HG03521 (cell line): ENCODE results near the gene RELL2.

ENCODE experiments used
- ATAC-seq: cut with Tn5 transposase; IDR thresholded peaks from one replicate; pipeline ENCODE4 v1.9.1; 2021; ENCODE audit warnings: mild to moderate bottlenecking, moderate library complexity; ENCODE audit not compliant: unreplicated experiment

Gene RELL2

GRCh38 chr5:141649056-141649688, 12.4 kb downstream of the RELL2 start:
- ATAC-seq = no peak

GRCh38 chr5:141649972-141650371, 13.2 kb downstream of the RELL2 start:
- ATAC-seq = no peak

GRCh38 chr5:141650851-141651727, 14.3 kb downstream of the RELL2 start, which contains the start of gene FCHSD1:
Gene FCHSD1, minus strand, starts transcription at chr5:141651418. Its CDS starts 50 bp downstream, at chr5:141651368.
- ATAC-seq = peak; percentile 98

GRCh38 chr5:141651728-141652105, 14.9 kb downstream of the RELL2 start:
- ATAC-seq = no peak

GRCh38 chr5:141654298-141654697, 17.5 kb downstream of the RELL2 start:
- ATAC-seq = no peak

- ATAC-seq = no peak
Observed at GRCh38 chr5:141655020-141655419, 18.2 kb downstream of the RELL2 start.

- ATAC-seq = no peak
Observed at GRCh38 chr5:141656396-141656795, 19.6 kb downstream of the RELL2 start.

- ATAC-seq = no peak
Observed at GRCh38 chr5:141657404-141657803, 20.6 kb downstream of the RELL2 start.

GRCh38 chr5:141657937-141658545, 21.2 kb downstream of the RELL2 start:
- peak; percentile 73 for ATAC-seq

- ATAC-seq = no peak
Observed at GRCh38 chr5:141662028-141662427, 25.2 kb downstream of the RELL2 start.

- ATAC-seq = no peak
Observed at GRCh38 chr5:141663506-141663905, 26.7 kb downstream of the RELL2 start.

- ATAC-seq = peak; percentile 97
Observed at GRCh38 chr5:141664733-141665461, 28.1 kb downstream of the RELL2 start.

- no peak for ATAC-seq
Observed at GRCh38 chr5:141665995-141666940, 29.5 kb downstream of the RELL2 start.

GRCh38 chr5:141668601-141669265, 31.9 kb downstream of the RELL2 start:
- no peak for ATAC-seq

GRCh38 chr5:141669520-141669919, 32.7 kb downstream of the RELL2 start:
- no peak for ATAC-seq

- ATAC-seq = no peak
Observed at GRCh38 chr5:141672071-141672840, 35.5 kb downstream of the RELL2 start.

GRCh38 chr5:141672841-141673813, 36.3 kb downstream of the RELL2 start:
- ATAC-seq = no peak

- ATAC-seq = no peak
Observed at GRCh38 chr5:141674747-141675146, 38.0 kb downstream of the RELL2 start.
